ENCODE measurements around the gene LIFR.
"Not testable (repeated sequence)": the region's sequence is repeated elsewhere in the genome, so short reads cannot be mapped to it uniquely, and the experiment has no call there.

The LIFR gene

DNA sequence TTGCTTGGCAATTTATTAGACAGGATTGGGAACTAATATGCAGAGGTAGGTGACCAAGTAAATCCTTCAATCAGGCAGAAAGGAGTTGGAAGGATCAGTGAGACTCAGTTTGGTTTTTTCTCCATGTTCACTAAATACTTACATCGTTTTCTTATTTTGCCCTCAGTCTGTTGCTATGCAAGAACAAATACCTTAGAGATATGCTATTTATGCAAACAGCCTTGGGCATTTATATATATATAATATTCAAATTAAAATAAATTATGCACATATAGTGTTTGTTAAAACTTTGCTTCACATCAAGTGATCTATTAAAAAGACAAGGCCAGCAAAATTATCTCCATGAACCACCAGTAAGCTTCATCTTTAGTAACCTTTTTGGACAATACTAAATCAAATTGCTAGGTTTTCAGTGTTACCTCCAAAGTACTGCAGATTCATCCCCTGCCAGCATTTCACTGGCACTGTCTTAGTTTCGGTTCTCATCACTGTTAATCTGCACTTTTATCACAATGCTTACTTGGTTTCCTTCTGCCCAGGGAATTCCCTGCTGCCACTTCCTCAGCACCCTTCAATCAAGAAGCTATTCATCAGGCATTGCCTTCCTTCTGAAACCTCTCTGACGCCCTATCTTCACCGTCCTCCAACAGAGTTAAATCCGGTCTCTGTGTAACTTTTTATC, 26.0 kb upstream of the LIFR start:
- no peak for DNase-seq

GRCh38 chr5:38581597-38581996, 25.2 kb upstream of the LIFR start:
- no peak for DNase-seq

DNA sequence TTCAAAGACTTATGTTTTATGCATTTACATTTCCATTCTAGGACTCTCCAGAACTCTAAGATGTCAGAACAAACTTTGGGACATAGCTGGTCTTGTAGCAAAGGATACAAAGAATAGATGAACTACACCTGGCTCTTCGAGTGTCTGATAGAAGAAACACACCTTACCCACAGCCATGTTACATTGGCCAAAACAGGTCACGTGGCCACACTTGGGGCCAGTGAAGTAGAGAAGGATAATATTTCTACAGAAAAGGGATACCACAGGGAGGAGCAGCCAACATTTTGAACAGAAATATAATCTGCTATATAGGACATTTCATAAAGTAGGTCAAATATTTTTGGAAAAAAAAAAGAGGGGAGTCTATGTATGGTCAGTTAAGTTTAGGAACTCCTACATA, 22.7 kb upstream of the LIFR start:
- no peak for DNase-seq

DNA sequence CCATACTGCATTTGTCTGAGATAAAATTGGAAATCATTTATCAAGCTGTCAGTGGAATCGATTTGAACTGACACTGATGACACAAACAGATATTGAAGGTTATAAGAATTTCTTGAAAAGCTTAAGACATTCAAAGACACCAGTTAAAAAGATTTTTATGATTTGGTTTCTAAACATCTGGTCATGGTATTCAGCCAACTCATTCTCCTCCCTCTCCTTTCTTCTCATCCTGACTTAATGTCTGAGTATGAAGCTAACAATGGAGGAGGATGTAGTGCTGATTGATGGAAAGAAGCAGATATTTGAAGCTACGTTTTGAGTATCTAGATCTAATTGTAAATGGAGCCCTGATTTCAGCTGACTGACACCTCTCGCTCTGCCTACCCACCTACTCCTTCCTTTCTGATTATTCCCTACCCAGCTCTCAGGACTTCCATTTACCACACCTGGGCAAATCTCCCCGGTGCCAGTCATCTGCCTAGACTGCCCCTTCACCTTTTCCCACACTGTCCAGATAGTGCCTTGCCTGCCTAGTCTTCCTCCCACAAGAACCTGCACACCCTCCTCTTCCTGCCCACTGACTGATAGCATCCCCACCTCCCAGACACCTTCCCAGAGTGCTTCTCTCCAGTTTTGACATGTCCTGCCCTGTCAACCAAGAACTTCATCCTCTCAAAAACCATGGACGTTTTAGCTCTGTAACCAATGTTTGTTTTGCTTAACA, 20.7 kb upstream of the LIFR start:
- DNase-seq, result no peak

- DNase-seq, result no peak
These were observed 20.0 kb upstream of the LIFR start for GRCh38 chr5:38576442-38576841.

- no peak for DNase-seq
These were observed 19.0 kb upstream of the LIFR start for GRCh38 chr5:38575476-38575875.

DNA sequence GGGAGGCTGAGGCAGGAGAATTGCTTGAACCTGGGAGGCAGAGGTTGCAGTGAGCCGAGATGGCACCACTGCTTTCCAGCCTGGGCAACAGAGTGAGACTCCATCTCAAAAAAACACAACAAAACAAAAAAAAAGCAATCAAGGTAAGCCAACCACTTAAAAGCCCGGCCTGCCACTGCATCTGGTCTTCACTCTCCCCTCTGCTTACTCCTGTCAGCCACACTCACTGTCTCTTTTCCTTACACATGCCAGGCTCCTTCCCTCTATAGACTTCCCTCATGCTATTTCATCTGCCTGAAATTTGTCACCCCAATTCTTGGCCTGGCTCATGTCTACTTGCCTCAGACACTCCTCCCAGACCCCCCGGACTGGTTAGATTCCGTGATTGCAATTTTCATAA, 17.6 kb upstream of the LIFR start:
- DNase-seq, result no peak

- no peak for DNase-seq
These were observed 17.1 kb upstream of the LIFR start for GRCh38 chr5:38573521-38573920.

DNA sequence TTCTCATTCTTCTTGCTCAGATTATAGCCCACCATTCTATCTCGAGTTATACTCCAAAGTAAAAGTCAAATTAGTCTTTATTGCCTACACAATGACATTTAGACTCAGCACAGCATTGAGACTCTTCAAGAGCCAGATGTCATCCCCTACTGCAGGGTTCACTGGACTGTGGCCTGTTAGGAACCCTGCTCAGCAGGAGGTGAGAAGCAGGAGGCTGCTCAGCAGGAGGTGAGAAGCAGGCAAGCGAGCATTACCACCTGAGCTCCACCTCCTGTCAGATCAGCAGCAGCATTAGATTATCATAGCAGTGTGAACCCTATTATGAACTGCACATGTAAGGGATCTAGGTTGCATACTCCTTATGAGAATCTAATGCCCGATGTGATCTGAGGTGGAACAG, 12.7 kb upstream of the LIFR start:
- no peak for DNase-seq

- DNase-seq, result not testable (repeated sequence)
These were observed 10.9 kb upstream of the LIFR start for GRCh38 chr5:38567306-38567705.

- no peak for DNase-seq
These were observed 7.2 kb upstream of the LIFR start for GRCh38 chr5:38563624-38564023.

DNA sequence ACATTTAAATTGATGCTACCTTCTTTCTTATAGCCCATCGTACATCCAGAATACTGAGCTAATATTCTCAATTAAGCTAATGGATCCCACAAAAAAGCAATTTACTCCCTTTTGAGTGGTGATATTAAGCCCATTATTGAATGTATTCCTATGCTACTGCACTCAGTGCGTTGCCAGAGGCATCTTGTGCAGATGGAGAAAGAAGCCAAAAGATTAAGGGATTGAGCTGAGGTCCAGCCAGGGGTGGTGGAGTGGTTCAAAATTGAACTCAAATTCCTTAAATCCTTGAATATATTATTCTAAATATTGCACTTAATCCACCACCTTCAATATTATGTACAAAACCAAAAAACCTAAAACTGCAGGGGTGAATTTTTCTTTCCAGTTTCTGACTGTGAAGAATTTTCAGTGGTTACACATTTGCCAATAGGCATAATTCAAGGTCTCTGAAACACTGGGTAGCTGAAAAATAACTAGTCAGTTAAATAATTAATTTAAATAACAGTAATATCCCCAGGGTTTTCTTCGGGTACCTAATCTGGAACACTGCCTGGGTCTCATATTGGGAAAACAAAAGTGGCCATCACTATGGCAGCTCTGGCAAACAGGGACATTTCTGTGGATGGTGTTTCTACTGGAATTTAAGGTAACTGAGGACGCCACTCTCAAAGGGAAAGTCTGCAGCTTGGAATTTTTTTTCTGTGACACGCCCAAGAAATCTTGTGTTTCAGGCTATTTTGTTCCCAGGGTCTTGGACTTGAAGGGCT, 6.2 kb upstream of the LIFR start:
- DNase-seq, result no peak

GRCh38 chr5:38559428-38559827, 3.0 kb upstream of the LIFR start:
- DNase-seq, result no peak

GRCh38 chr5:38557792-38558191, 1.3 kb upstream of the LIFR start:
- no peak for DNase-seq

DNA sequence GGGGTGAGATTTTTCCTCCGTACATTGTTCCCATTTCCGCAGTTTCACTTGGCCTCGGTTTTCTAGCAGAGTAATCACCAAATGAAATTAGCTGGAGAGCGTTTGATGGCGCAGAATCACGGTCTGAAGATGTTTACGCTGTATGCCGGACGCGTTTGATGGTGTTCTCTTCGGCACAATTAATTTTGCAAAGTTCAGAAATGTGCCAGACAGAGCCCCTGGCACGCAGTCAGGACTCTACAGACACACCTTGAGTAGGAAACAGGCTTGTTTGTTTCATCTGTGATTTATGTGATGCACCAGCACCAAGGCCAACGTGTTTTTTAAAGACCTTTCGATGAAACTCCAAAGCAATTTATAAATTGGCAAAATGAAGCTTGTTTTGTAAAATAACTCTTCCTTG, 863 bp upstream of the LIFR start:
- no peak for DNase-seq

- DNase-seq, result peak; percentile 6
These were observed 303 bp downstream of the LIFR start for GRCh38 chr5:38556088-38556598.

GRCh38 chr5:38555354-38556087, 925 bp downstream of the LIFR start:
- no peak for DNase-seq

DNA sequence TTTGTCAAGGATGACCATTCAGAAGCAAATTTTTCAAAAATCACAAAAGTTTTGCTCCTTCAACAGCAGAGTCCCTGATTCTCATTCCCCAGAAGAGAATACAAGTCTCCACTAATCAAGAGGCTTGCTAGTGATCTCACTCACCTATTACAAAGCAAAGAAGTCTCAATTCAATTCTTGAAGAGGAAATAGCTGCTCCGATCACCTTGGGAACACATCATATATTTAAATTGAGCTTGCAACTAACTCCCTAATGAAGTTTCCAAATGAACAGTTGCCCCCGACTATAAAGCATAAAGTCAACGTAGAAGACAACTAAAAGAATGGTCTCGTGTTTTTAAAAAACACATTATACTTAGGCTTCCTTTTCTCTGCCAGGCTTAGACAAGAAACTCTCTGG, 1.6 kb downstream of the LIFR start:
- no peak for DNase-seq

- no peak for DNase-seq
These were observed 2.0 kb downstream of the LIFR start for GRCh38 chr5:38554403-38554802.

DNA sequence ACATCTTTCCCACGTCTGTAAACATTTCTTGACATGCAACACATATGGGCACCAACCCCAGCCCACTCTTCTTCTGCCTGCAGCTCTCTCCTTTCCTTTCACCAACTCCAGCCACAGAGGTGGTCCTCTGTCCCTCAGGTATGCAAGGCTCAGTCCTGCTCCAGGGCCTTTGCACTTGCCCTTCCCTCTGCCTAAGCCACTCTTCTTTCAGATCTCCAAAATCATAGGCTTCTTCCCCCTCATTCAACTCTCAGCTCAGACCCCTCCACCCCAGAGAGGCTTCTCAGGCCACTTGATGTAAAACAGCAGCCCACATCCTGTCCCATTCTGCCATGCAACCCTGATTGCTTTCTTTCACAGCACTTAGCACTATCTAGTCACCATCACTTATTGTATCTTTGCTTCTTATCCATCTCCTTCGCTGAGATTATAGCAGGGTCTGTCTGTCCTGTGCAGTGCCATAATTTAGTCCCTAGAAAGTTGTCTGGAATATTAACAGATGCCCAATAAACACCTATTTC, 3.4 kb downstream of the LIFR start:
- no peak for DNase-seq

GRCh38 chr5:38551030-38552017, 5.1 kb downstream of the LIFR start:
- DNase-seq, result no peak
